ENCODE results near the gene PTPRG. TPM values are rescaled to one million over a fixed set of nuclear protein-coding genes. Genes with fewer than 3 reads are reported as not detected.

PTPRG gene
- total RNA-seq, 4 donors from 2014 or later, result 33.5 to 56.6 (median 46.9) TPM

- Histone ChIP-seq H3K27ac (no peak overlapping the region), H3K4me1 (no peaks in the 10 kb centered on the region), H3K9me3 (no peaks in the 10 kb centered on the region), H3K4me3 (no peak overlapping the region), H3K36me3 (no peaks in the 10 kb centered on the region), H3K27me3 (no peaks in the 10 kb centered on the region)
- DNase-seq, result no peak
- TF ChIP-seq CTCF (IDR thresholded peaks at IDR 0.05), result no peak
- TF ChIP-seq POLR2A (IDR thresholded peaks at IDR 0.05), result no peak
Measured at GRCh38 chr3:62041681-62042080, 480.3 kb downstream of the PTPRG start.

- no peak for TF ChIP-seq CTCF (IDR thresholded peaks at IDR 0.05)
- no peak for TF ChIP-seq POLR2A (IDR thresholded peaks at IDR 0.05)
- no peak for DNase-seq
- H3K36me3 ChIP-seq, result no peaks in the 10 kb centered on the region
Measured at GRCh38 chr3:62044874-62045411, 483.6 kb downstream of the PTPRG start.

GRCh38 chr3:62046326-62046725 is 485.0 kb downstream of the PTPRG start:
- Histone ChIP-seq H3K4me3 (no peak overlapping the region), H3K4me1 (no peaks in the 10 kb centered on the region), H3K9me3 (no peaks in the 10 kb centered on the region), H3K27ac (no peak overlapping the region), H3K27me3 (no peaks in the 10 kb centered on the region), H3K36me3 (no peaks in the 10 kb centered on the region)
- TF ChIP-seq CTCF (IDR thresholded peaks at IDR 0.05), result no peak
- no peak for TF ChIP-seq POLR2A (IDR thresholded peaks at IDR 0.05)
- DNase-seq, result no peak

More at GRCh38 chr3:62044874-62045411, 483.6 kb downstream of the PTPRG start:
- Histone ChIP-seq H3K4me3 (no peak overlapping the region), H3K27ac (no peak overlapping the region), H3K27me3 (no peaks in the 10 kb centered on the region), H3K9me3 (no peaks in the 10 kb centered on the region), H3K4me1 (no peaks in the 10 kb centered on the region)

GRCh38 chr3:62048577-62048976 is 487.2 kb downstream of the PTPRG start:
- no peaks in the 10 kb centered on the region for H3K36me3 ChIP-seq
- H3K9me3 ChIP-seq, result no peaks in the 10 kb centered on the region
- no peak overlapping the region for H3K4me3 ChIP-seq
- no peaks in the 10 kb centered on the region for H3K27me3 ChIP-seq
- no peaks in the 10 kb centered on the region for H3K4me1 ChIP-seq
- H3K27ac ChIP-seq, result no peak overlapping the region
- TF ChIP-seq CTCF (IDR thresholded peaks at IDR 0.05) (no peak), POLR2A (IDR thresholded peaks at IDR 0.05) (no peak)
- no peak for DNase-seq

- Histone ChIP-seq H3K27ac (no peak overlapping the region), H3K36me3 (no peaks in the 10 kb centered on the region), H3K27me3 (no peaks in the 10 kb centered on the region), H3K9me3 (no peaks in the 10 kb centered on the region), H3K4me1 (no peaks in the 10 kb centered on the region), H3K4me3 (no peak overlapping the region)
- TF ChIP-seq POLR2A (IDR thresholded peaks at IDR 0.05) (no peak), CTCF (IDR thresholded peaks at IDR 0.05) (no peak)
- DNase-seq, result no peak
Measured at GRCh38 chr3:62049033-62049432, 487.7 kb downstream of the PTPRG start.

GRCh38 chr3:62051506-62051905 is 490.1 kb downstream of the PTPRG start:
- H3K27ac ChIP-seq, result no peak overlapping the region
- H3K27me3 ChIP-seq, result no peaks in the 10 kb centered on the region
- H3K4me1 ChIP-seq, result no peaks in the 10 kb centered on the region
- no peak overlapping the region for H3K4me3 ChIP-seq
- H3K9me3 ChIP-seq, result no peaks in the 10 kb centered on the region
- DNase-seq, result peak in 2 of 3 donors; percentile 70 to 71
- TF ChIP-seq CTCF (IDR thresholded peaks at IDR 0.05) (peak in 3 of 6 experiments; percentile 60 to 67 (median 63)), POLR2A (IDR thresholded peaks at IDR 0.05) (no peak)
- no peaks in the 10 kb centered on the region for H3K36me3 ChIP-seq
